CD14-positive monocyte (primary cell): ENCODE measurements around the gene COMT. TPM values are rescaled to one million over a fixed set of nuclear protein-coding genes. Genes with fewer than 3 reads are reported as not detected.

Source experiments
- DNase-seq, 3 donors: peaks; one replicate each; pipeline ENCODE4 v3.0.0-alpha.2; 2011 to 2022
- H2AFZ ChIP-seq: 2 replicates; pipeline ENCODE4 v1.6.0; 2012; ENCODE audit warnings: mild to moderate bottlenecking, low read depth, low read length, inconsistent platforms; ENCODE audit not compliant: insufficient read depth, poor library complexity, severe bottlenecking
- H3K27ac ChIP-seq, 2 donors: 1 replicate in 1 of 2; 2 replicates in 1 of 2; pipeline ENCODE4 v1.5.1; 2012 to 2013; ENCODE audit warnings: low read length in 2 of 2, control low read depth in 1 of 2, inconsistent platforms in 1 of 2, low read depth in 1 of 2, mild to moderate bottlenecking in 1 of 2
- H3K27me3 ChIP-seq, 2 donors: one replicate each; pipeline versions ENCODE4 v1.6.0 to v1.6.1; 2011 to 2013; ENCODE audit warnings: low read length in 2 of 2; ENCODE audit not compliant: control insufficient read depth in 2 of 2, insufficient read depth in 2 of 2
- H3K36me3 ChIP-seq, 2 donors: replicated peaks in 1 of 2; 1 replicate in 1 of 2; 2 replicates in 1 of 2; pipeline versions ENCODE4 v1.5.1 to v1.6.1; 2012 to 2013; ENCODE audit warnings: low read length in 2 of 2, control low read depth in 1 of 2, inconsistent platforms in 1 of 2, mild to moderate bottlenecking in 1 of 2; ENCODE audit not compliant: insufficient read depth in 2 of 2, control insufficient read depth in 1 of 2
- H3K4me1 ChIP-seq, 2 donors: 1 replicate in 1 of 2; 2 replicates in 1 of 2; pipeline versions ENCODE4 v1.5.1 to v1.6.1; 2012 to 2013; ENCODE audit warnings: low read length in 2 of 2, control low read depth in 1 of 2, inconsistent platforms in 1 of 2, mild to moderate bottlenecking in 1 of 2, moderate library complexity in 1 of 2; ENCODE audit not compliant: insufficient read depth in 2 of 2, control insufficient read depth in 1 of 2
- H3K4me2 ChIP-seq: replicated peaks from 2 replicates; pipeline ENCODE3; 2012; ENCODE audit warnings: low read length, moderate library complexity, mild to moderate bottlenecking; ENCODE audit not compliant: poor library complexity, severe bottlenecking; ENCODE audit errors: extremely low read depth
- H3K4me3 ChIP-seq, 3 experiments: fragments of 200-600 bp in 1 of 3; sonication (generic) in 1 of 3; replicated peaks in 1 of 3; 1 replicate in 2 of 3; 2 replicates in 1 of 3; pipeline ENCODE4 v1.5.1; 2011 to 2013; ENCODE audit warnings: low read length in 3 of 3, mild to moderate bottlenecking in 3 of 3, control low read depth in 2 of 3, low read depth in 2 of 3, inconsistent platforms in 1 of 3, moderate library complexity in 1 of 3
- H3K79me2 ChIP-seq: 2 replicates; pipeline ENCODE4 v1.6.0; 2012; ENCODE audit warnings: mild to moderate bottlenecking, control low read depth, inconsistent platforms, low read length, moderate library complexity; ENCODE audit not compliant: insufficient read depth
- H3K9ac ChIP-seq: 2 replicates; pipeline ENCODE4 v1.6.0; 2017; ENCODE audit warnings: low read length, mild to moderate bottlenecking; ENCODE audit not compliant: insufficient read depth, poor library complexity, severe bottlenecking
- H3K9me3 ChIP-seq, 2 donors: replicated peaks in 1 of 2; 1 replicate in 1 of 2; 2 replicates in 1 of 2; pipeline versions ENCODE4 v1.5.1 to v1.6.1; 2012 to 2013; ENCODE audit warnings: low read length in 2 of 2, control low read depth in 1 of 2; ENCODE audit not compliant: control insufficient read depth in 1 of 2, insufficient read depth in 1 of 2
- H4K20me1 ChIP-seq: 2 replicates; pipeline ENCODE4 v1.6.0; 2012; ENCODE audit warnings: mild to moderate bottlenecking, low read length, control low read depth, moderate library complexity; ENCODE audit not compliant: insufficient read depth
- H3K27ac Mint-ChIP-seq, 7 donors: one replicate each; pipeline ENCODE4 v1.8.0; 2020; ENCODE audit warnings: mild to moderate bottlenecking in 7 of 7, mixed read lengths in 7 of 7, moderate library complexity in 6 of 7, inconsistent platforms in 2 of 7
- H3K27me3 Mint-ChIP-seq, 3 donors: one replicate each; pipeline ENCODE4 v1.8.0; 2021 to 2022; ENCODE audit warnings: low read depth in 3 of 3, mild to moderate bottlenecking in 3 of 3, mixed read lengths in 3 of 3, moderate library complexity in 3 of 3, inconsistent platforms in 1 of 3
- H3K36me3 Mint-ChIP-seq, 2 donors: one replicate each; pipeline ENCODE4 v1.8.0; 2020; ENCODE audit warnings: mixed read lengths in 2 of 2, inconsistent platforms in 1 of 2, mild to moderate bottlenecking in 1 of 2
- H3K4me1 Mint-ChIP-seq: one replicate; pipeline ENCODE4 v1.8.0; 2020; ENCODE audit warnings: mild to moderate bottlenecking, mixed read lengths
- H3K4me3 Mint-ChIP-seq, 2 donors: one replicate each; pipeline ENCODE4 v1.8.0; 2020; ENCODE audit warnings: mild to moderate bottlenecking in 2 of 2, mixed read lengths in 2 of 2, moderate library complexity in 1 of 2
- H3K9me3 Mint-ChIP-seq, 7 donors: one replicate each; pipeline ENCODE4 v1.8.0; 2020 to 2022; ENCODE audit warnings: mixed read lengths in 7 of 7, mild to moderate bottlenecking in 6 of 7, moderate library complexity in 6 of 7, inconsistent platforms in 2 of 7
- CTCF ChIP-seq: fragments of 200-600 bp; IDR thresholded peaks from one replicate; pipeline ENCODE4 v1.8.0; 2022; ENCODE audit warnings: antibody characterized with exemption, mild to moderate bottlenecking
- WGBS: methylation state at CpG from one replicate; pipeline ENCODE4 v1.1.5; 2013; ENCODE audit warnings: missing lambda C conversion rate; ENCODE audit not compliant: insufficient coverage; 5-methylcytosine and 5-hydroxymethylcytosine counted together
- intact Hi-C, 2 donors: fragments of 100-400 bp; cut with micrococcal nuclease; formaldehyde crosslinking; loops; one replicate each; pipeline versions ENCODE4 v1.15.0 to v1.15.1; 2023
- polyA plus RNA-seq, 3 donors: library from polyadenylated mRNA; depleted of rRNA in 1 of 3; unstranded in 2 of 3; stranded (reverse) in 1 of 3; fragments of 300-500 nt in 2 of 3; fragments of >200 nt in 1 of 3; fragmentation: Illumina TruSeq in 2 of 3; gene quantifications; 1 replicate in 2 of 3; 2 replicates in 1 of 3; pipeline ENCODE4 v1.2.3, GENCODE V29; 2012 to 2021

The COMT gene
- polyA plus RNA-seq, 3 donors = 314 to 400 (median 329) TPM

- peaks cover 65 to 95% of the 10 kb centered on the region in 2 donors for H3K36me3 Mint-ChIP-seq
Measured at GRCh38 chr22:19916941-19917340, 24.6 kb upstream of the COMT start.

DNA sequence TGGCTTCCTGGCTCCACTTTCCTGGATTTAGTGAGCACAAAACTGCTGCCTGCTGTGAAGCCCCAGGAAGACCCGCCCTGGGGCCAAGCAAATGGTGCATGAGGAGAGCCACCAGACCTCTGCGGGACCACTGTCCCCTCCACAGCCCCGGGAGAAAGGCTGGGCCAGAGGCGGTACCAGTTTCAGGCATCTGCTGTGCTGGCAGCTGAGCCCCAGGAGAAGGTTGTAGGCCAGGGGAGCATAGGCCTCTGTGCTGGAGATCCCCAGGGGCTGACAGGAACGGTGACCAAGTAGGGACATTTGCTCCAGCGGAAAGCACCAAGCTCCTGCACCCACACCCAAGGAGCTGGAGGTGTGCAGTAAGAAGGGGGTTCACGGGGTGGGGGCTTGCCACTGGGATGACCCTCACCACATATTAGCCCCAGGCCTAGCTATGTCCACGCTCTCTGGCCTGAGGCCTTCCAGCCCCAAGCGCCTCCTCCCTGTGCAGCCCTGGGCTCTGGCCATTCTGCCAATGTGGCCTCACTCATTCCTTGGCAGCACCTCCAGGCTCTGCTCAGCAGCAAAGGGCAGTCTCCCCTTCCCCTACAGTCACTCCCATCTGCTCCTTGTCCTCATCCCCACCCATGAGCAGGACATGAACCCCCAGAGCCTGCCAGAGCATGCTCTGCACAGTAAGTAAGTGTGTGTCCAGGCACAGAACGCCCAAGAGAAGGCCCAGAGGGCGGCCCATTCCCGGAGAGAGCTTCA, 24.0 kb upstream of the COMT start:
- peaks cover 78 to 92% of the 10 kb centered on the region in 2 donors for H3K36me3 ChIP-seq
- H3K27ac Mint-ChIP-seq = peak overlapping the region in 1 of 7 donors; percentile 26

More at GRCh38 chr22:19916941-19917340, 24.6 kb upstream of the COMT start:
- no peak overlapping the region for H3K4me3 Mint-ChIP-seq
- H3K27ac ChIP-seq = no peak overlapping the region
- H3K27me3 ChIP-seq = no peaks in the 10 kb centered on the region
- H2AFZ ChIP-seq = no peak overlapping the region
- no peak overlapping the region for H3K4me3 ChIP-seq
- DNase-seq = no peak
- H4K20me1 ChIP-seq = peaks cover 22% of the 10 kb centered on the region
- H3K4me1 Mint-ChIP-seq = peaks cover 3% of the 10 kb centered on the region
- H3K79me2 ChIP-seq = no peaks in the 10 kb centered on the region
- 36% methylated on average over 7 of the region's 7 CpGs for WGBS
- H3K4me2 ChIP-seq = no peak overlapping the region
- H3K27me3 Mint-ChIP-seq = peaks cover 0 to 3% (median 0%) of the 10 kb centered on the region in 3 donors
- H3K27ac Mint-ChIP-seq = peak overlapping the region in 2 of 7 donors; percentile 16 to 60
- H3K9me3 Mint-ChIP-seq = peaks cover 0 to 1% (median 0%) of the 10 kb centered on the region in 7 donors
- H3K9ac ChIP-seq = no peak overlapping the region
- TF ChIP-seq CTCF = no peak
- intact Hi-C loops = no loop called here
- peaks cover 83 to 94% of the 10 kb centered on the region in 2 donors for H3K36me3 ChIP-seq
- H3K4me1 ChIP-seq = no peaks in the 10 kb centered on the region
- no peaks in the 10 kb centered on the region for H3K9me3 ChIP-seq

More for the DNA sequence above, 24.0 kb upstream of the COMT start:
- H3K9me3 Mint-ChIP-seq = peaks cover 0 to 1% (median 0%) of the 10 kb centered on the region in 7 donors
- intact Hi-C loops = no loop called here
- no peak for TF ChIP-seq CTCF
- Histone ChIP-seq H3K4me3 (no peak overlapping the region), H2AFZ (no peak overlapping the region), H3K4me1 (no peaks in the 10 kb centered on the region), H4K20me1 (peaks cover 22% of the 10 kb centered on the region), H3K9me3 (no peaks in the 10 kb centered on the region), H3K4me2 (no peak overlapping the region), H3K79me2 (no peaks in the 10 kb centered on the region), H3K27me3 (no peaks in the 10 kb centered on the region), H3K9ac (no peak overlapping the region), H3K27ac (no peak overlapping the region)
- no peak overlapping the region for H3K4me3 Mint-ChIP-seq
- 95% methylated on average over 9 of the region's 12 CpGs for WGBS
- peaks cover 3% of the 10 kb centered on the region for H3K4me1 Mint-ChIP-seq
- H3K27me3 Mint-ChIP-seq = peaks cover 0 to 3% (median 0%) of the 10 kb centered on the region in 3 donors
- DNase-seq = no peak
- H3K36me3 Mint-ChIP-seq = peaks cover 63 to 91% of the 10 kb centered on the region in 2 donors
